ENCODE results near the gene MZB1. TPM values are rescaled to one million over a fixed set of nuclear protein-coding genes. Genes with fewer than 3 reads are reported as not detected.
A peak's percentile ranks its signal among the peaks of the same experiment; 100 is the strongest.

Gene MZB1
- 10 to 100 TPM in 1 of 2 donors, not detected in 1; 12.2 TPM for total RNA-seq

GRCh38 chr5:139389701-139390638 is at the start of gene MZB1:
Gene MZB1 (minus strand): TSS chr5:139389913. CDS start chr5:139389856, 57 bp downstream.
- H3K9me3 ChIP-seq: no peaks in the 10 kb centered on the region
- WGBS, 2 donors: 78 to 81% methylated on average over 8 to 11 of the region's 11 CpGs
- TF ChIP-seq POLR2A (IDR thresholded peaks at IDR 0.05): no peak
- TF ChIP-seq CTCF (IDR thresholded peaks at IDR 0.05): no peak
- no peak within 1 kb of the TSS for H3K4me3 ChIP-seq
- H3K27ac ChIP-seq: no peak within 1 kb of the TSS
- peaks cover 38% of the 10 kb centered on the region for H3K4me1 ChIP-seq
- intact Hi-C loops (cut with DNase I): no loop called here
- H3K36me3 ChIP-seq (replicated peaks in 1 of 2; ENCODE audit: insufficient read depth in 1 of 2, low read depth in 2 of 2): no peaks in the 10 kb centered on the region
- DNase-seq (no peak), ATAC-seq (no peak)
- H3K27me3 ChIP-seq: peaks cover 0 to 11% of the 10 kb centered on the region in 2 donors

GRCh38 chr5:139439013-139439903 is 49.5 kb upstream of the MZB1 start, which contains the start of gene DNAJC18:
Gene DNAJC18 (minus strand): TSS chr5:139439525. CDS start chr5:139439445, 80 bp downstream.
- 3 to 7% methylated on average over 24 to 49 of the region's 49 CpGs for WGBS, 2 donors
- peaks cover 10% of the 10 kb centered on the region for H3K4me1 ChIP-seq
- no peaks in the 10 kb centered on the region for H3K36me3 ChIP-seq (replicated peaks in 1 of 2; ENCODE audit: insufficient read depth in 1 of 2, low read depth in 2 of 2)
- DNase-seq: peak; percentile 89 to 98 (median 96)
- intact Hi-C loops (cut with DNase I): no loop called here
- peak within 1 kb of the TSS; percentile 42 to 92 for H3K4me3 ChIP-seq
- TF ChIP-seq POLR2A (IDR thresholded peaks at IDR 0.05) (peak in 2 of 3 donors; percentile 52 to 68), CTCF (IDR thresholded peaks at IDR 0.05) (peak in 1 of 7 experiments; percentile 1)
- ATAC-seq: peak; percentile 95
- H3K27ac ChIP-seq: peak within 1 kb of the TSS; percentile 74 to 96 (median 94)
- no peaks in the 10 kb centered on the region for H3K9me3 ChIP-seq
- H3K27me3 ChIP-seq: no peaks in the 10 kb centered on the region

GRCh38 chr5:139438707-139439012 is 48.9 kb upstream of the MZB1 start:
- peak overlapping the region; percentile 42 to 92 for H3K4me3 ChIP-seq
- no peak for DNase-seq
- intact Hi-C loops (cut with DNase I): no loop called here
- TF ChIP-seq CTCF (IDR thresholded peaks at IDR 0.05) (no peak), POLR2A (IDR thresholded peaks at IDR 0.05) (no peak)
- H3K27ac ChIP-seq: peak overlapping the region; percentile 74 to 96 (median 94)
- WGBS, 2 donors: 13 to 15% methylated on average over 8 of the region's 8 CpGs
- no peaks in the 10 kb centered on the region for H3K27me3 ChIP-seq
- ATAC-seq: peak; percentile 3
- H3K4me1 ChIP-seq: peaks cover 10% of the 10 kb centered on the region
- no peaks in the 10 kb centered on the region for H3K36me3 ChIP-seq (replicated peaks in 1 of 2; ENCODE audit: insufficient read depth in 1 of 2, low read depth in 2 of 2)
- H3K9me3 ChIP-seq: no peaks in the 10 kb centered on the region

- Histone ChIP-seq H3K36me3 (replicated peaks in 1 of 2; ENCODE audit: insufficient read depth in 1 of 2, low read depth in 2 of 2) (no peaks in the 10 kb centered on the region), H3K4me3 (no peak overlapping the region), H3K9me3 (no peaks in the 10 kb centered on the region), H3K27ac (no peak overlapping the region), H3K27me3 (no peaks in the 10 kb centered on the region), H3K4me1 (peaks cover 10% of the 10 kb centered on the region)
- DNase-seq: no peak
- WGBS, 2 donors: 93 to 94% methylated on average over 3 of the region's 3 CpGs
- no peak for ATAC-seq
- TF ChIP-seq POLR2A (IDR thresholded peaks at IDR 0.05): no peak
- TF ChIP-seq CTCF (IDR thresholded peaks at IDR 0.05): no peak
- intact Hi-C loops (cut with DNase I): no loop called here
Observed at GRCh38 chr5:139435676-139436075, 46.0 kb upstream of the MZB1 start.
